MM.1S (cell line): ENCODE data around the gene CDC14A.

Source experiments
- CTCF ChIP-seq: fragments of 300-600 bp; sonication (generic); IDR thresholded peaks from 2 replicates; pipeline ENCODE4 v1.5.1; 2016; ENCODE audit warnings: antibody characterized with exemption, low read length, mixed read lengths
- EZH2 ChIP-seq: fragments of 300-600 bp; sonication (generic); optimal IDR thresholded peaks from 2 replicates; pipeline ENCODE3; 2017; ENCODE audit warnings: low read depth, mild to moderate bottlenecking, antibody characterized with exemption, low read length, mixed read lengths
- EZH2phosphoT487 ChIP-seq: fragments of 300-600 bp; sonication (generic); IDR thresholded peaks from 2 replicates; pipeline ENCODE4 v1.6.1; 2018; ENCODE audit warnings: antibody characterized with exemption, low read length

GRCh38 chr1:100506217-100506616 lies 153.9 kb downstream of the CDC14A start:
- TF ChIP-seq CTCF (no peak), EZH2 (no peak), EZH2phosphoT487 (no peak)
